ENCODE measurements around the gene OSBPL10.

The OSBPL10 gene

GRCh38 chr3:31900583-31900982 is 80.5 kb downstream of the OSBPL10 start:
- no peak overlapping the region for H3K4me3 ChIP-seq (ENCODE audit: low read length, poor library complexity, severe bottlenecking)
- no peaks in the 10 kb centered on the region for H3K36me3 ChIP-seq (ENCODE audit: insufficient read depth, low read length)
- no peaks in the 10 kb centered on the region for H3K79me2 ChIP-seq (ENCODE audit: insufficient read depth, low read length)
- H3K9ac ChIP-seq (ENCODE audit: low read depth, low read length, poor library complexity, severe bottlenecking) = no peak overlapping the region
- H3K4me1 ChIP-seq (ENCODE audit: insufficient read depth, low read length, poor library complexity, severe bottlenecking) = no peaks in the 10 kb centered on the region
- H2AFZ ChIP-seq (ENCODE audit: low read length) = no peak overlapping the region
- TF ChIP-seq EZH2phosphoT487 (IDR thresholded peaks at IDR 0.05; ENCODE audit: borderline replicate concordance) (no peak), CTCF (conservative IDR thresholded peaks at IDR 0.05; ENCODE audit: low read length) (no peak)
- H3K4me2 ChIP-seq (ENCODE audit: low read depth, low read length, poor library complexity, severe bottlenecking) = no peak overlapping the region
- no peaks in the 10 kb centered on the region for H3K9me3 ChIP-seq (ENCODE audit: insufficient read depth, low read depth, low read length)
- no peaks in the 10 kb centered on the region for H3K27me3 ChIP-seq (ENCODE audit: insufficient read depth, low read length, poor library complexity, severe bottlenecking)
- H4K20me1 ChIP-seq (ENCODE audit: insufficient read depth, low read length, poor library complexity, severe bottlenecking) = no peaks in the 10 kb centered on the region
- no peaks in the 10 kb centered on the region for H3F3A ChIP-seq (ENCODE audit: low read depth)
- H3K9me2 ChIP-seq (replicated peaks; ENCODE audit: low read depth, low read length) = no peaks in the 10 kb centered on the region

- Histone ChIP-seq H3K4me2 (ENCODE audit: low read depth, low read length, poor library complexity, severe bottlenecking) (no peak overlapping the region), H3K4me1 (ENCODE audit: insufficient read depth, low read length, poor library complexity, severe bottlenecking) (no peaks in the 10 kb centered on the region), H2AFZ (ENCODE audit: low read length) (no peak overlapping the region), H3F3A (ENCODE audit: low read depth) (no peaks in the 10 kb centered on the region), H3K36me3 (ENCODE audit: insufficient read depth, low read length) (no peaks in the 10 kb centered on the region), H3K27me3 (ENCODE audit: insufficient read depth, low read length, poor library complexity, severe bottlenecking) (peaks cover 8% of the 10 kb centered on the region), H3K9me3 (ENCODE audit: insufficient read depth, low read depth, low read length) (no peaks in the 10 kb centered on the region), H3K4me3 (ENCODE audit: low read length, poor library complexity, severe bottlenecking) (no peak overlapping the region), H3K9me2 (replicated peaks; ENCODE audit: low read depth, low read length) (no peaks in the 10 kb centered on the region), H3K79me2 (ENCODE audit: insufficient read depth, low read length) (no peaks in the 10 kb centered on the region), H4K20me1 (ENCODE audit: insufficient read depth, low read length, poor library complexity, severe bottlenecking) (no peaks in the 10 kb centered on the region), H3K9ac (ENCODE audit: low read depth, low read length, poor library complexity, severe bottlenecking) (no peak overlapping the region)
- TF ChIP-seq EZH2phosphoT487 (IDR thresholded peaks at IDR 0.05; ENCODE audit: borderline replicate concordance) (no peak), CTCF (conservative IDR thresholded peaks at IDR 0.05; ENCODE audit: low read length) (no peak)
Measured at GRCh38 chr3:31896648-31897433, 84.2 kb downstream of the OSBPL10 start.

GRCh38 chr3:31896026-31896425 is 85.0 kb downstream of the OSBPL10 start:
- Histone ChIP-seq H3K4me3 (ENCODE audit: low read length, poor library complexity, severe bottlenecking) (no peak overlapping the region), H3K27me3 (ENCODE audit: insufficient read depth, low read length, poor library complexity, severe bottlenecking) (peaks cover 8% of the 10 kb centered on the region), H2AFZ (ENCODE audit: low read length) (no peak overlapping the region), H4K20me1 (ENCODE audit: insufficient read depth, low read length, poor library complexity, severe bottlenecking) (no peaks in the 10 kb centered on the region), H3K9ac (ENCODE audit: low read depth, low read length, poor library complexity, severe bottlenecking) (no peak overlapping the region), H3K79me2 (ENCODE audit: insufficient read depth, low read length) (no peaks in the 10 kb centered on the region), H3K36me3 (ENCODE audit: insufficient read depth, low read length) (no peaks in the 10 kb centered on the region), H3F3A (ENCODE audit: low read depth) (no peaks in the 10 kb centered on the region), H3K9me3 (ENCODE audit: insufficient read depth, low read depth, low read length) (no peaks in the 10 kb centered on the region), H3K4me2 (ENCODE audit: low read depth, low read length, poor library complexity, severe bottlenecking) (no peak overlapping the region), H3K9me2 (replicated peaks; ENCODE audit: low read depth, low read length) (no peaks in the 10 kb centered on the region), H3K4me1 (ENCODE audit: insufficient read depth, low read length, poor library complexity, severe bottlenecking) (no peaks in the 10 kb centered on the region)
- no peak for TF ChIP-seq CTCF (conservative IDR thresholded peaks at IDR 0.05; ENCODE audit: low read length)
- no peak for TF ChIP-seq EZH2phosphoT487 (IDR thresholded peaks at IDR 0.05; ENCODE audit: borderline replicate concordance)

All from Loucy (cell line).